Measurements from ENCODE around the gene DDB1. TPM values are rescaled to one million over a fixed set of nuclear protein-coding genes. Genes with fewer than 3 reads are reported as not detected.
A peak's percentile ranks its signal among the peaks of the same experiment; 100 is the strongest.

DDB1 gene
- total RNA-seq, 1 donor, result 330 TPM

GRCh38 chr11:61274084-61274483, 58.8 kb downstream of the DDB1 start:
- H3K27me3 ChIP-seq (ENCODE audit: insufficient read depth, low read length), result no peaks in the 10 kb centered on the region
- H3K4me1 ChIP-seq (ENCODE audit: insufficient read depth, low read length), result no peaks in the 10 kb centered on the region
- peaks cover 2% of the 10 kb centered on the region for H4K20me1 ChIP-seq (ENCODE audit: insufficient read depth, low read length)
- no peak for DNase-seq (ENCODE audit: insufficient read length, low spot score, missing footprints)
- H3K4me3 ChIP-seq (ENCODE audit: insufficient read depth, low read length), result no peak overlapping the region
- no peaks in the 10 kb centered on the region for H3K9me3 ChIP-seq (ENCODE audit: low read depth, low read length)
- H3K4me2 ChIP-seq (ENCODE audit: insufficient read depth, low read length), result no peak overlapping the region
- TF ChIP-seq CTCF (IDR thresholded peaks at IDR 0.05; ENCODE audit: extremely low read depth, low read depth, low read length), result no peak
- H3K36me3 ChIP-seq (ENCODE audit: insufficient read depth, low read length), result peaks cover 3% of the 10 kb centered on the region
- H3K27ac ChIP-seq (ENCODE audit: low read depth, low read length), result no peak overlapping the region
- H2AFZ ChIP-seq (ENCODE audit: low read length), result no peak overlapping the region
- no peaks in the 10 kb centered on the region for H3K79me2 ChIP-seq (ENCODE audit: insufficient read depth, low read length)

GRCh38 chr11:61273178-61274078, 59.5 kb downstream of the DDB1 start:
- Histone ChIP-seq H2AFZ (ENCODE audit: low read length) (no peak overlapping the region), H3K9me3 (ENCODE audit: low read depth, low read length) (no peaks in the 10 kb centered on the region), H3K4me2 (ENCODE audit: insufficient read depth, low read length) (no peak overlapping the region), H3K27ac (ENCODE audit: low read depth, low read length) (no peak overlapping the region), H3K79me2 (ENCODE audit: insufficient read depth, low read length) (no peaks in the 10 kb centered on the region), H3K36me3 (ENCODE audit: insufficient read depth, low read length) (peaks cover 3% of the 10 kb centered on the region), H3K4me1 (ENCODE audit: insufficient read depth, low read length) (no peaks in the 10 kb centered on the region), H3K27me3 (ENCODE audit: insufficient read depth, low read length) (no peaks in the 10 kb centered on the region), H3K4me3 (ENCODE audit: insufficient read depth, low read length) (no peak overlapping the region), H4K20me1 (ENCODE audit: insufficient read depth, low read length) (peaks cover 2% of the 10 kb centered on the region)
- no peak for TF ChIP-seq CTCF (IDR thresholded peaks at IDR 0.05; ENCODE audit: extremely low read depth, low read depth, low read length)
- DNase-seq (ENCODE audit: insufficient read length, low spot score, missing footprints), result peak; percentile 69

GRCh38 chr11:61272731-61273130, 60.2 kb downstream of the DDB1 start:
- no peak for TF ChIP-seq CTCF (IDR thresholded peaks at IDR 0.05; ENCODE audit: extremely low read depth, low read depth, low read length)
- Histone ChIP-seq H3K4me3 (ENCODE audit: insufficient read depth, low read length) (no peak overlapping the region), H3K27ac (ENCODE audit: low read depth, low read length) (no peak overlapping the region), H3K4me1 (ENCODE audit: insufficient read depth, low read length) (no peaks in the 10 kb centered on the region), H3K79me2 (ENCODE audit: insufficient read depth, low read length) (no peaks in the 10 kb centered on the region), H3K4me2 (ENCODE audit: insufficient read depth, low read length) (no peak overlapping the region), H3K27me3 (ENCODE audit: insufficient read depth, low read length) (no peaks in the 10 kb centered on the region), H3K36me3 (ENCODE audit: insufficient read depth, low read length) (peaks cover 3% of the 10 kb centered on the region), H3K9me3 (ENCODE audit: low read depth, low read length) (no peaks in the 10 kb centered on the region), H2AFZ (ENCODE audit: low read length) (no peak overlapping the region), H4K20me1 (ENCODE audit: insufficient read depth, low read length) (peaks cover 2% of the 10 kb centered on the region)
- DNase-seq (ENCODE audit: insufficient read length, low spot score, missing footprints), result no peak

GRCh38 chr11:61270354-61271076, 62.4 kb downstream of the DDB1 start:
- Histone ChIP-seq H3K79me2 (ENCODE audit: insufficient read depth, low read length) (no peaks in the 10 kb centered on the region), H3K4me2 (ENCODE audit: insufficient read depth, low read length) (no peak overlapping the region), H3K27ac (ENCODE audit: low read depth, low read length) (no peak overlapping the region), H3K36me3 (ENCODE audit: insufficient read depth, low read length) (peaks cover 3% of the 10 kb centered on the region), H3K4me1 (ENCODE audit: insufficient read depth, low read length) (no peaks in the 10 kb centered on the region), H4K20me1 (ENCODE audit: insufficient read depth, low read length) (peaks cover 2% of the 10 kb centered on the region), H3K9me3 (ENCODE audit: low read depth, low read length) (no peaks in the 10 kb centered on the region), H2AFZ (ENCODE audit: low read length) (no peak overlapping the region), H3K4me3 (ENCODE audit: insufficient read depth, low read length) (no peak overlapping the region), H3K27me3 (ENCODE audit: insufficient read depth, low read length) (no peaks in the 10 kb centered on the region)
- DNase-seq (ENCODE audit: insufficient read length, low spot score, missing footprints), result peak; percentile 94
- TF ChIP-seq CTCF (IDR thresholded peaks at IDR 0.05; ENCODE audit: extremely low read depth, low read depth, low read length), result no peak

All from osteoblast (primary cell).